Activated CD4-positive, CD25-positive, alpha-beta regulatory T cell treated with anti-CD3 and anti-CD28 coated beads, Interleukin-2, amount 50 U/mL, for 72 hours (primary cell): Measurements from ENCODE around the gene GPR89A.

Experiments
- DNase-seq: peaks from one replicate; pipeline ENCODE4 v3.0.0; 2021

GPR89A gene

GRCh38 chr1:145719230-145720079 is 111.7 kb downstream of the GPR89A start, which contains the start of gene CD160:
Gene CD160 (plus strand): TSS chr1:145719499. CDS start chr1:145728328, 8,829 bp downstream.
- DNase-seq, result no peak
